Uterus (tissue), 2 donors: ENCODE measurements around the gene GGCX.

Experiments used
- CTCF ChIP-seq, 4 experiments: fragments of 200-600 bp in 2 of 4; fragments of 450-650 bp in 2 of 4; sonication (generic) in 2 of 4; IDR thresholded peaks; one replicate each; pipeline ENCODE4 v1.5.1; 2016 to 2019; ENCODE audit warnings: antibody characterized with exemption in 4 of 4, mild to moderate bottlenecking in 2 of 4, moderate library complexity in 1 of 4
- POLR2A ChIP-seq, 2 donors: fragments of 450-650 bp; IDR thresholded peaks; one replicate each; pipeline ENCODE4 v1.6.1; 2016; ENCODE audit warnings: antibody characterized with exemption in 2 of 2, mild to moderate bottlenecking in 1 of 2, moderate library complexity in 1 of 2

GRCh38 chr2:85580206-85580605 lies 18.9 kb upstream of the GGCX start:
- TF ChIP-seq POLR2A (IDR thresholded peaks at IDR 0.05) (no peak), CTCF (IDR thresholded peaks at IDR 0.05) (no peak)
